HG03575 (cell line): Measurements from ENCODE around the gene KCNJ6.

Experiments used
- ATAC-seq: cut with Tn5 transposase; IDR thresholded peaks from one replicate; pipeline ENCODE4 v1.9.1; 2021; ENCODE audit not compliant: unreplicated experiment, insufficient number of reproducible peaks, low FRiP score; ENCODE audit errors: extremely low read depth

Gene KCNJ6

DNA sequence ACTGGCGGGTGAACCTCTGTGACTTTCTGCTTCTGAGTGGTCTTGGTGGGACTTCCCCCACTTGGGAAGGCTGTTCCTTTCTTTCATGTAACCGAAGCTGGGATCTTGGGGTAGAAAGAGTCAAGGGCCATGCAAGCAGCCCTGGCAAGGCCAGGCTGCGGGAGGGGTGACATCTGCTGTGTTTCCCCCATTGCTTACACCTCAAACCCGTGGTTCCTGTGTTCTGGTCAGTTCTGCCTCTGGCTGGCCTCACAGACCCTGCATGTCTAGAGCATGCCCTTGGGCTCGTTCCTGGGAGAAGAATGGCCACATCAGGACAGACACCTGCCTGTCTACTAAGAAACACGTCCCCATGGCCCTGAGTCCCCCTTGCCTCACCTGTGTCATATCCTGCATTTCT lies 341.9 kb downstream of the KCNJ6 start:
- no peak for ATAC-seq

DNA sequence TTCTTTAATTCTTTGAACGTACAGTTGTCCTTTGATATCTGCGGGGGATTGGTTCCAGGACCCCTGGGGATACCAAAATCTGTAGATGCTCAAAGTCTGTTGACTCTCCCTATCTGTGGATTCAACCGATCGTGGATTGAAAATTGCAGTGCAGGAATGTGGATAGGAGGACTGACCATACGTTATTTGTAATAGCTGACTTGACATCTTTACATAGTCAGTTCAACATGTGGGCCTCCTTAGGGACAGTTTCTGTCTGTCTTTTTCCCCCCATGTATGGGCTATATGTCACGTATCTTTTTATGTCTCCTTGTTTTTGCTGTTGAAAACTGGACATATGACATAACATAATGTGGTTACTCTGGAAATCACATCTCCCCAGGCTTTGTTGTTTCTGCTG lies 344.8 kb downstream of the KCNJ6 start:
- no peak for ATAC-seq

GRCh38 chr21:37568916-37569315 lies 347.3 kb downstream of the KCNJ6 start:
- no peak for ATAC-seq

DNA sequence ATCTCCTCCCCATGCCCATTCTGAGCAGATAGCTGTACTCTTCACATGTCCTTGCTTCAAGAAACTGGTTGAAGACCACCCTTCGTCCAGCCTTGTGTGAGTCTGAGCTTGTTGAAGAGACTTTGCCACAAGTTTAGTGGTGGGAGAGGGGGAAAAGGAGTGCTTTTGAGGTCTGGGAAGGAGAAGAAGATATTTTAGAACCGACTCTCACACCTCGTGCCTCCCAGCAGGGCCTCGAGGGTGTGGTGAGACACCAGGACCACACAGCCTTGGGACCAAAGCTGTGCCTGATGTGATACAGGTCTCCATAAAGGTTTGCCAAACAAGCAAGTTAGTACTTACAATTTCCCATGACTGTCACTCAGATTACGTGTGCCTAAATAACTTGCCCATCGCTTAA lies 347.8 kb downstream of the KCNJ6 start:
- no peak for ATAC-seq

GRCh38 chr21:37566790-37567615 lies 349.3 kb downstream of the KCNJ6 start:
- ATAC-seq = no peak

GRCh38 chr21:37565530-37566223 lies 350.6 kb downstream of the KCNJ6 start:
- no peak for ATAC-seq

GRCh38 chr21:37564924-37565529 lies 351.2 kb downstream of the KCNJ6 start:
- no peak for ATAC-seq

GRCh38 chr21:37564341-37564923 lies 351.8 kb downstream of the KCNJ6 start:
- ATAC-seq = no peak

GRCh38 chr21:37563641-37564340 lies 352.5 kb downstream of the KCNJ6 start:
- ATAC-seq = no peak

GRCh38 chr21:37562920-37563640 lies 353.2 kb downstream of the KCNJ6 start:
- ATAC-seq = no peak

- ATAC-seq = no peak
These were observed 354.0 kb downstream of the KCNJ6 start for GRCh38 chr21:37561941-37562919.

- ATAC-seq = no peak
These were observed 354.8 kb downstream of the KCNJ6 start for GRCh38 chr21:37561506-37561905.

DNA sequence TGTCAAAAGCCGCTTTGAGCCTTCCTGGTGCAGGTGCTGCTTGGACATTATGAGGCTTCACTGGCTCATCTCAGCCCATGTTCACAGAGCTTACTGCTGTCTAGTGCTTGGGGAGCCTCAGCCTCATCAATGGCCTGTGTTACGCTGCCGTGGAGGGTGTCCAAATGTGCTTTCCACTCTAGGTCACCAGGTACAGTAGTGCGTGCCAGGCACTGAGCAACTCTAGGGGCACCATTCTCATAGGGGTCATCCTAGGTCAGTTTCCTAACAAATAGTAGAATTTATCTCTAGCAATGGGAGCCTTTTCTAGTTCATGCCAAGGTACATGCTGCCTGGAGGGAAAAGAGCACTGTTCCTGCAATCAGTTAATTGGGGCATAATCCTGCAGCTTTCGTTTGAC lies 355.9 kb downstream of the KCNJ6 start:
- ATAC-seq = no peak

- no peak for ATAC-seq
These were observed 357.5 kb downstream of the KCNJ6 start for GRCh38 chr21:37558676-37559211.
